A549 treated with CpdA at 1 μM for 4 hours (cell line): ENCODE results near the gene CCL4L2. TPM values are rescaled to one million over a fixed set of nuclear protein-coding genes. Genes with fewer than 3 reads are reported as not detected.

ENCODE experiments used
- total RNA-seq: library from RNA; stranded (reverse); fragments of 200-300 nt; extraction: Qiagen RNA extraction; gene quantifications from 5 replicates; pipeline ENCODE4 v1.2.3, GENCODE V29; 2022; ENCODE audit warnings: low read depth

The CCL4L2 gene
- not detected in 5 replicates for total RNA-seq

DNA sequence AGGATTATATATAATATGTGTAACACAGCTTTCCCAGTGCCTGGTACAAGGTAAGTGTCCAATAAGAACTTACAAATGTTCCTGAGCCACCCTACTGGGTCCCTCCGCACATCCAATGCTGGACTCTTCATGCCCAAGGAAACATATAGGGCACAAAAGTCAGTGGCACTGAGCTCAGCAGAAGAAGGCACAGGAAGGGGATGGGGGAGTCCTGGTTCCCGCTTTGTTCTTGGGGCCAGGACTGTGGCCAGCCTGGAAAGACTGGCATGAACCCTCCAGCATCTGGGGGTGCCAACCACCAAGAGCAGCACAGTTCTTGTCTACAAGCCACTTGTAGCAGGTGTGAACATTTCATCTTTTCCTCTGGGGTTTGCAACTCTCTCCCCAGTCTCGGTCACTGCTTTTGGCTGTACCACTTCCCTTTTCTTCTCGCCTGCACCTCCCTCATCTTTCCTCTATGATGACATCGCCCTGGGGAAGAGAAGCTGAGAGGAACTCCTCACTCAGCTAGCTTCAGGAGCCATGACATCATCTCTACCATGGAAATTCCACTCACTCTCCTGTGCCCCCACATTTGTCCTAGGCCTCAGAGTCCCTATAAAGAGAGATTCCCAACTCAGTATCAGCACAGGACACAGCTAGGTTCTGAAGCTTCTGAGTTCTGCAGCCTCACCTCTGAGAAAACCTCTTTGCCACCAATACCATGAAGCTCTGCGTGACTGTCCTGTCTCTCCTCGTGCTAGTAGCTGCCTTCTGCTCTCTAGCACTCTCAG, at the start of gene CCL4L2:
TSS of gene CCL4L2 (plus strand) at position 625 of the 773 bp plus-strand sequence.

DNA sequence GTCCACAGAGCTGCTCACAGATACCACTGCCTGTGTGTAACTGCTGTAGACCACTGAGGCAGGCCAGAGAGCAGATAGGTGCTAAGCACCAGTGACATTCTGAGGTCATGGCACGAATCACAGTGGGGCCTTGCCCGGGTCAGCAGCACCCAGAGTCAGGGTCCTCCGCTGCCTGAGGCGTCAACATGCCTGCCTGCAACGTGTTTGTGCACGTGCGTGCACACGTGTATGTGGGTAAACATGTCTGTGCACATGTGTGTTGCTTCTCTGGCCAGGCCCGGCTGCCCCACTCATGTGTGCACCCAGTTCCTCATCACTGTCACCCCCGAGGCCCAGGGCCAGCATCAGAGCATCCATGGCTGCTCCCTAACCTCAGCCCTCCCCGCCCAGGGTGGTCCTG, 34.3 kb upstream of the CCL4L2 start, which contains the start of gene TBC1D3B:
TSS of gene TBC1D3B (minus strand) at position 101 of the 400 bp plus-strand sequence. CDS start 1,586 bp downstream, outside the sequence.

Other genes starting within 250 kb of the CCL4L2 start
- gene CCL16, start 229.6 kb upstream of the CCL4L2 start, total RNA-seq = not detected in 5 replicates
- not detected in 5 replicates for gene CCL14, start 224.3 kb upstream of the CCL4L2 start, total RNA-seq
- not detected in 5 replicates for gene CCL15, start 209.5 kb upstream of the CCL4L2 start, total RNA-seq
- not detected in 5 replicates for gene CCL23, start 193.1 kb upstream of the CCL4L2 start, total RNA-seq
- gene CCL18, start 146.8 kb upstream of the CCL4L2 start, total RNA-seq = not detected in 5 replicates
- not detected in 5 replicates for gene CCL3, start 120.9 kb upstream of the CCL4L2 start, total RNA-seq
- gene CCL4, start 107.2 kb upstream of the CCL4L2 start, total RNA-seq = not detected in 5 replicates
- gene TBC1D3B, start 34.4 kb upstream of the CCL4L2 start, total RNA-seq = 1.9 to 3.7 TPM (median 3.5 TPM) in 5 replicates
- gene CCL3L1, start 14.3 kb upstream of the CCL4L2 start, total RNA-seq = not detected in 5 replicates
- gene TBC1D3I, start 53.5 kb downstream of the CCL4L2 start, total RNA-seq = 0.09 to 0.19 TPM (median 0.15 TPM) in 3 of 5 replicates, not detected in the others
- not detected in 5 replicates for gene TBC1D3G, start 112.8 kb downstream of the CCL4L2 start, total RNA-seq
- not detected in 5 replicates for gene TBC1D3H, start 177.4 kb downstream of the CCL4L2 start, total RNA-seq